ENCODE measurements around the gene CORO2A.

DNA sequence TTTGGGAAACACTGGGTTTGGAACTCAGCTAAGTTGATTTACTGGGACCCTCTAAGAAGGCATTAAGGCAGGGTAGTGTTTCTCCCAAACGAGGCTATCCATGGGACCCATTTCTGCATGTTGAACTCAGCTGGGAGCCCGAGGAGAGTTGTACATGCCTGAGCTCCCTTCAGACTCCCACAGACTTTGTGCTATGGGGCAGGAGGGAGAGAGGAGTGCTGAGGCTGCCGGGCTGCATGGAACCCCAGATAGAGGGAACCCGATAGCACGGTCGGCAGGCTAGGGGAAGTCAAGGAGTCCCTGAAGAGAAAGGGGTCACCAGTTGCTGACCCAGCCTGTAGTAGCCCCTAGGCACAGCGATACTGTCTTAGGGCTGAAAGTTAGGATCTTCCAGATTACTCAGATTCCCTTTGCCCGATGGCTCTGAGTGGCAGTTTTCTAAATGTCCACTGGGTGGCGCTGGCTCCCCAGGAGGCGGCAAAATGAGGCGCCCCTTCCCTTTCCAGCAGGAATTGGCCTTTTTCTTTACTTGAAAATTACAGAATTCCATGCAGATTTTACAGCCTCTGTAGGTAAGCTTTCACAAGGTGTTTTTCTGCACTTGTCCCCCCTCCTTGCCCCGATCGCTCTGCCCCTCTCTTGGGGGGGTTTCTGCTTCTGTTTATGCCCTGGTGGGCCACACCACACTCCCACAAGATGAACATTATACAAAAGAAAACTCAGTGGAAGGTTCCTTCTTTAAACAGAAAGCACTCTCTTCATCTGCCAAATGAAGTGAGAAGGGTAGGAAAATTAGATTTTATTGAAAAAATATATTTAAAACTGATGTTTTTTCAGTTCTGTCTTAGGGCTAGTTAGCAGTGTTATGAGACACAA, 118.1 kb downstream of the CORO2A start:
- TF ChIP-seq, protein P1, sequence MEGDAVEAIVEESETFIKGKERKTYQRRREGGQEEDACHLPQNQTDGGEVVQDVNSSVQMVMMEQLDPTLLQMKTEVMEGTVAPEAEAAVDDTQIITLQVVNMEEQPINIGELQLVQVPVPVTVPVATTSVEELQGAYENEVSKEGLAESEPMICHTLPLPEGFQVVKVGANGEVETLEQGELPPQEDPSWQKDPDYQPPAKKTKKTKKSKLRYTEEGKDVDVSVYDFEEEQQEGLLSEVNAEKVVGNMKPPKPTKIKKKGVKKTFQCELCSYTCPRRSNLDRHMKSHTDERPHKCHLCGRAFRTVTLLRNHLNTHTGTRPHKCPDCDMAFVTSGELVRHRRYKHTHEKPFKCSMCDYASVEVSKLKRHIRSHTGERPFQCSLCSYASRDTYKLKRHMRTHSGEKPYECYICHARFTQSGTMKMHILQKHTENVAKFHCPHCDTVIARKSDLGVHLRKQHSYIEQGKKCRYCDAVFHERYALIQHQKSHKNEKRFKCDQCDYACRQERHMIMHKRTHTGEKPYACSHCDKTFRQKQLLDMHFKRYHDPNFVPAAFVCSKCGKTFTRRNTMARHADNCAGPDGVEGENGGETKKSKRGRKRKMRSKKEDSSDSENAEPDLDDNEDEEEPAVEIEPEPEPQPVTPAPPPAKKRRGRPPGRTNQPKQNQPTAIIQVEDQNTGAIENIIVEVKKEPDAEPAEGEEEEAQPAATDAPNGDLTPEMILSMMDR (IDR thresholded peaks at IDR 0.05), result peak; percentile 81 to 98 (median 94)
- no peak for TF ChIP-seq POLR2A (IDR thresholded peaks at IDR 0.05)

Data from heart left ventricle (tissue), 13 donors.